ENCODE measurements around the gene CITED1.
A peak's percentile ranks its signal among the peaks of the same experiment; 100 is the strongest.

Gene CITED1

DNA sequence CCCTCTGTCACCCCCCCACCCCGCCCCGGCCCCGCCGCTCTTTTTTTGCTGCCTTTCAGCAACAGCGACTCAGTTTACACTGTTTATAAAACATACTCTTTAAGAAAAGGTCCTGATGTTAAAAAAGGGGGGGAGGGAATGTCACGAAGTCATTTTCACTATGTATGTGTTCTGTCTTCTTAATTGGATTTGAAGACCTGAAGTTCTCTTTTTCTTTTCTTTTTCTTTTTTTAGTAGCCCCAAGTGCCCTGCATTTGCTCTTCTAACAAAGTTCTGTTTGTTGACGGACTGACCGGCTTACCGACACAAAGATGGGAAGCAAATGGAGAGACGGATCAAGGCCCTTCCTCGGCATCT is 2.5 kb upstream of the CITED1 start:
- DNase-seq = no peak

GRCh38 chrX:72307646-72308051 is 1.9 kb upstream of the CITED1 start:
- DNase-seq = no peak

GRCh38 chrX:72306851-72307645 is 1.3 kb upstream of the CITED1 start:
- peak; percentile 58 for DNase-seq

DNA sequence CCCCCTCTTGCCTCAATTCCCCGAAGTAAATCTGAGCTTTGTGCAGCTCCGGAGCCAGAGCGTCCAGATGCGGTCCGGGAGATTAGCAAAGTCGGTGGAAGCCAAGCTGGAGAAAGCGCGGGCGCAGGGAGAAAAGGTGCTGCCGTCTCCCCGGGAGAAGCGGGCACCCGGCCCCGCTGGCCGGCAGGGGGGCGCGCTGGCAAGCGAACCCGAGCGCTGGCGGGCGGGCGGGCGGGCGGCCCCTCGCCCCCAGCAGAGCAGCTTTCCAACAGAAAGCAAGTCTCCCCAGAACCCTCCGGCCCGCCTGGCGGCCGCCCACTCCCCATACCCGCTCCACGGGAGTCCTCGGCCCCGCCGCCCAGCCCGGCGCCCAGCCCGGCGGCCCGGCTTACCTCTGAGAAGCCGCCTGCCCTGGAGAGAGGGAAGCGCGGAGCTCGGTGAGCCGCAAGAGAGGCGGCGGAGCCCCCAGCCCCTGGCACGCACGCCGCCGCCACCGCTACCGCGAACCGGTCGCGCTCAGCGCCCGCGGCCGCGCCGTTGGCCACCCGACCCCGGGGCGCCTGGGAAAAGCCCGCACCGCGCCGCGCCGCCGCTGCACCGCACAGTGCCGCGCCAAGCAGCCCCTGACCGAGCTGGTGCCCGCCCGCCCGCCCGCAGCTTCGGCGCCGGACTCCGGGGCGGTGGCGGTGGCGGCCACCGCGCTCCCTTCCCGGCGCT is 529 bp upstream of the CITED1 start:
- DNase-seq = no peak

GRCh38 chrX:72304877-72305276 is 837 bp downstream of the CITED1 start:
- no peak for DNase-seq

DNA sequence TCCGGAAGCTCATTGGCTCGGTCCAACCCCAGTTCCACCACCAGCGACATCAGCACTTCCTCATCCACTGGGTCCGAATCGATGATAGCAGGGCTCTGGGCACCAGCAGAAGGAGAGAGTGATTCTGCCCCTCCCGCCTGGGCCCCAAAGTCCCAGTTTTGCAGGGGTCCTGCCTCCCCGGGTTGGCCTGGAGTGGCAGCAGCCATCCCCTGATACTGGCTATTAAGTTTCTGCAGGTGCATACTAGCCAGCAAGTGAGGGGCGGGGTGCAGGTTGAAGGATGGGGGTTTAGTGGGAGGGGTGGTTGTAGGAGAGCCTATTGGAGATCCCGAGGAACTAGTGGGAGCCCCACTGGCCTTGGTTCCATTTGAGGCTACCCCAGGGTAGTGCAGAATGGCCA is 3.9 kb downstream of the CITED1 start:
- no peak for DNase-seq

GRCh38 chrX:72299891-72300630 is 5.7 kb downstream of the CITED1 start:
- no peak for DNase-seq

- peak; percentile 21 for DNase-seq
Measured at GRCh38 chrX:72297953-72298730, 7.6 kb downstream of the CITED1 start.

GRCh38 chrX:72296991-72297390 is 8.7 kb downstream of the CITED1 start:
- DNase-seq = no peak

DNA sequence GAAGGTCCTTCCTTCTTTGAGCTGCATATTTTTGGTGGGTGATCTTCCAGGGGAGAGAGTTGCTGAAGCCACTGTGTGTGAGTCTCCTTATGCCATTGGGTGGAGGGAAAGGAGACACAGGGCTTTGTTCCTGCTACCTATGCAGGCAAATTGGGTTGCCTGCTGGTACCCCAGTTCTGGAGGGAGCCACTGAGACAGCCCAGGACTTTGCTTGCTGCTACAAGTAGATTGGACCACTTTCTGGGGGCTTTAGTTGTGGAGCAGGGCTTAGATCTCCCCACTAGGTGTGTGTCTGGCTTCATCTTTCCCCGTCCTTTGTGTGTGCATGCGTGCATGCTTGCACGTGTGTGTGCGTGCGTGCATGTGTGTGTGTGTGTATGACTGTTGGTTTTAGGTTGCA is 10.0 kb downstream of the CITED1 start:
- no peak for DNase-seq

DNA sequence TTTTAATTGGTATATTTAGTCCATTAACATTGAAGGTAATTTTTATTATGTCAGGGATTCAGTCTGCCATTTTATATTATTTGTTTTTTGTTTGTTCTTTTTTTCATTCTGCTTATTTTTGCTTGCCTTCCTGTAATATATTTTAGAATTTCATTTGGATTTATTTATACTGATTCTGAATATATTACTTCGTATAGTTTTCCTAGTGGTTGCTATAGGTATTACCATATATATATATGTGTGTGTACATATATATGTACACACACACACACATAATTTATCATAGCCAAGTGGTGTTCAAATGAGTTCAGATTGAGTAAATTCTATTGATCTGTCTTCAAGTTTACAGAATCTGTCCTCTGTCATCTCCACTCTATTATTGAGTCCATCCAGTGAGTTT is 11.2 kb downstream of the CITED1 start:
- no peak for DNase-seq

DNA sequence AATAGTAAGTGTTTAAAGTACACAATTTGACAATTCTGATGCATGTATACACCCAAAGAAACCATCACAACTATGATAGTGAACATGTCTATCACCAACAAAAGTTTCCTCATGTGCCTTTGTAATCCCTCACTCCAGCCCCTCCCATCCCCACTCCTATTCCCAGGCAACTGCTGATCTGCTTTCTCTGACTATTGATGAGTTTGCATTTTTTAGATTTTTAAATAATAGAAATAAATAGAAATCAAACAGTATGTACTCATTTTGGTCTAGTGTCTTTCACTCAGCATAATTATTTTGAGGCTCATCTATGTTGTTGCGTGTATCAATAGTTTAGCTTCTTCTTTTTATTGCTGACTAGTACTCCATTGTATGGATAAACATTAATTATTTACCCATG is 23.4 kb downstream of the CITED1 start:
- no peak for DNase-seq

GRCh38 chrX:72280321-72280845 is 25.3 kb downstream of the CITED1 start:
- DNase-seq = no peak

DNA sequence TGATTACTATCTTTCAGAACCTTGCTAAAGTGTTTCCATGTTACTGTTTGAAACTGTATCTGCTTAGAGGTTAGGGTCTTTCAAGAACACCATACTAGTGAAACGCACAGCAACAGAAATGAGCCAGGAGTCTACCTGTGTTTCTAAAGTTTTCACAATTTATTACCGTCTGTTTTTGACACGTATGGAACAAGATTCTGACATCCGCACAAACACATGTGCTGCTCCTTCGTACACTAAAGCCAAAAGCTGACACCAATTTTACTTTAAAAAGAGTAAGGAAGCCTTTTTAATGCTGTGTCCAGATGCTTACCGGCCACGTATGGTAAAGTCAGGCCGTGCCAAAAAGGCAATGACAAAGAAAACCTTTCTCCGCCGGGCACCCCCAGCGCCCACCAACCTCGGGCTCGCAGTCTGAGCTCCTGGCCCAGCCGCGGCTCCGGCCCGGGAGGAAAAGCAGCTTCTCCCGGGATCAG is 29.2 kb downstream of the CITED1 start:
- no peak for DNase-seq

GRCh38 chrX:72274526-72274925 is 31.2 kb downstream of the CITED1 start:
- no peak for DNase-seq

DNA sequence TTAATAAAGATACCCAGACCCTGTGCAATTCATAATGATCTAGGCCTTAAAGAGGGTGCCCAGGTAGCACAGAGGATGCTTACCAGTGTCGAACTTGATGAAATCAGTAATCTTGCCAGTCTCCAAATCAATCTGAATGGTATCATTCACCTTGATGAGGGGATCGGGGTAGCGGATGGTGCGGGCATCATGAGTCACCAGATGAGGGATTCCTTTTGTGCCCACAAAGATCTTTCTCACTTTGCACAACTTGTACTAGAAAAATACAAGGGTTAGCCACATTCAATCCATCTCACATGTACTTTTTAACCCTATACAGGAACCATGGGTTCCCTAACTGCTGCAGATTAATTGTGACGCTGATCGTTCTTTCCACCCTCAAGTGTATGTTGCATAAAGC is 32.0 kb downstream of the CITED1 start:
- DNase-seq = no peak

DNA sequence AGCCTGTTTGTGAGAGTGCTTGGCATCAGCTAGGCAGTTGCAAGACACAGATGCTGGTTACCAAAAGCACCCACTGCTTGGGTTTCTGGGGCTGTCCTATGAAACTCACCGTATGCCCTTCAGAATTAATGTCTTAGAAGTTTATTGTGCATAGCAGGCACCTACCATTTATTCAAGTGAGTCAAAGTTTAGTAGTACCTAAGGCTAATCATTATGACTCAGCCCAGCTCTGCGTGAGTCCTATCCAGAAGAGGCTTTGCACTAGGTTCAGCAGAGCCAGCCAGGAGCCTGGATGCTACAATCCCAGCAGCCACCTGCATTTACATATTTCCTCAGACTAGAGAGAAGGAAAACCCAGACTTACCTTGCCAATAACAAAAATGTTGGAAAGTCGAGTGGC is 32.8 kb downstream of the CITED1 start:
- DNase-seq = no peak

DNA sequence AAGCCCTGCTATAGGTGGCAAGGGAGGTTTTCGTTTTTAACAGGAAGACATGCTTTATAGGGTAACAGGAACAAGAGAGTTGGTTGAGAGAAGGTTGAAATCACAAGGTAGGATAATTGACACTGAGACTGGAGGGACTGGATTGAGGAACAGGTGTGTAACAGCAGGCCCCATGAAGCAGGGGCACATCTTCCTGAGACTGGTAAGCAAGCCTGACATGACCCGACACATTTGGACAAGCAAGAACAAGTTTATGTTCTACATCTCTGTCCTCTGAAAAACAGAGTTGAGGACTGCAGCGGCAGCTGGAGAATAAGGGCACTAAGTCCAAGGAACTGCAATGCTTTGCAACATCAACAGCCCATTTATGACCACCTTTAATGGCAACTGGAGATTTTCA is 33.9 kb downstream of the CITED1 start:
- no peak for DNase-seq

DNA sequence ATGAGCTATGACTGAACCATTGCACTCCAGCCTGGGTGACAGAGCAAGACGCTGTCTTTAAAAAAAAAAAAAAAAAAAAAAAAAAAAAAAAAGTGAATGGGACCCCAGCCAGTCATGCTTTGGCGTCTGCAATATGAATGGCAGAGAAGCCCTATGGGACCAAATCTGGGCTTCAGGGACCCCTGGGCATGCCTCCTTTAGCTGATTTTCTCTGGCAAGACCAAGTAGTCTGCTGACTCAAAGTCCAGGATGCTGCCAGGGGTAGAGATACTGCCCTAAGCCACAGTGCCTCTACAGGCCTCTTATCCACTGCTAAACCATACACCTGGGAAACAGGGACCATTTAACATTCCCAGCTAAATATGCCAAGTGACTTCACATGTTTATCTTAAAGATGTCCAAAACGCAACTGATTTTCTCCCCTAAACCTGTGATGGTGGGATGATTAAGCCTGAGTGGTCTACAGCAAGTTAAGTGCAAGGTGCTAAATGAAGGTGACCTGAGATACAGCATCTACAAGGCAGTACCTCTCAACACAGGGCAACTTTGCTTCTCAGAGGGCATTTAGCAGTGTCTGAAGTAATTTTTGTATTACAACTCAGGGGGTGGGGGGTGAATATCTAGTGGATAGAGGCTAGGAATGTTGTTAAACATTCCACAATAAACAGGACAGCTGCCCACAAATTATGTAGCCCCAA is 34.5 kb downstream of the CITED1 start:
- DNase-seq = no peak

DNA sequence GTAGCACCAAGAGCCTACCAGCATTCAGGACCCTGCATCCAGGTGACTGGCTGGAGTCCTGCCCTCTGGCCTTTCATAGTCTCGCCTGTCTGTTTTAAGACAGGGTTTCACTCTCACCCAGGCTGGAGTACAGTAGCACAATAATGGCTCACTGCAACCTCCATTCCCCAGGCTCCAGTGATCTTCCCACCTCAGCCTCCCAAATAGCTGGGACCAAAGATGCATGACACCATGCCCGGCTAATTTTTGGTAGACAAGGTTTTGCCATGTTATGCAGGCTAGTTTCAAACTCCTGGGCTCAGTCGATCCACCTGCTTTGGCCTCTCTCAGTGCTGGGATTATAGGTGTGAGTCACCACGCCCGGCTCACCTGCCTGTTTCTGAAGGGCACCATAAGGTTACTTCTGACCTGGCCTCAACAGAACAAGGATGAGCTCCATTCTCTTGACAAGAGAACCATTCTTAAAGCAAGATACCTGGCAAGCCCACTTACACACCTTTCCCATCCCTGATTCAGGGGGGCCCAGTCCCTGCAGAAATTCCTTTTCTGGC is 35.3 kb downstream of the CITED1 start:
- DNase-seq = no peak

DNA sequence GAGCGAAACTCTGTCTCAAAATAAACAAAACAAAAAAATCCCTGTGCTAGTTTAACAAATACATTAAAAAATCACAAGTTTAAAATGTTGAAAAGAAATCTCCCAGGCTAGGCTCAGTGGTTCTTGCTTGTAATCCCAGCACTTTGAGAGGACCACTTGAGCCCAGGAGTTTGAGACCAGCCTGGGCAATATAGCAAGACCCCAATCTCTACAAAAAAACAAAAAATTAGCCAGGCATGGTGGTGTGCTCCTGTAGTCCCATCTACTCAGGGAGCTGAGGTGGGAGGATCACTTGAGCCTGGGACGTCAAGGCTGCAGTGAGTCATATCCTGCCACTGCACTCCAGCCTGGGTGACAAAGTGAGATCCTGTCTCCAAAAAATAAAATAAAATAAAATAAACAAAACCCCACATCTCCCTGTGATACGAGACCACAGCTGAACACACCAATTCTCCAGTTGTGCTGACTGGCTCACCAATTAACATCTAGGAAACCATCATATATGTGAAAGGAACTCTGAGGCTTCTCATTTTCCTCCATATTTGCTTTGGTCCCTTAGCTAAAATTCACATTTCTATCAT is 36.0 kb downstream of the CITED1 start:
- DNase-seq = no peak
